ENCODE measurements around the gene STK39.

- TF ChIP-seq POLR2A (IDR thresholded peaks at IDR 0.05) (no peak), CTCF (IDR thresholded peaks at IDR 0.05) (no peak), POLR2AphosphoS5 (IDR thresholded peaks at IDR 0.05) (no peak)
These were observed 311.6 kb downstream of the STK39 start for GRCh38 chr2:167935803-167936110.
